GM12878 (cell line): ENCODE measurements around the gene TTK. TPM values are rescaled to one million over a fixed set of nuclear protein-coding genes. Genes with fewer than 3 reads are reported as not detected.

Experiments used
- E4F1 ChIP-seq: fragments of 450-650 bp; IDR thresholded peaks from 2 replicates; pipeline ENCODE4 v1.6.1; 2018; ENCODE audit warnings: borderline replicate concordance, mild to moderate bottlenecking; ENCODE audit not compliant: partially characterized antibody
- polyA plus RNA-seq, 11 experiments: library from polyadenylated mRNA; depleted of rRNA in 4 of 11; unstranded in 6 of 11; stranded (reverse) in 5 of 11; fragments of >200 nt; fragmentation: Nextera tagmentation in 4 of 11; fragmentation: Illumina TruSeq in 1 of 11; extraction: Ambion mirVana in 4 of 11; extraction: Trizol in 1 of 11; gene quantifications; 1 replicate in 1 of 11; 2 replicates in 10 of 11; pipeline versions ENCODE4 v1.2.1 to v1.2.3, GENCODE V29; 2011 to 2016; ENCODE audit warnings: inconsistent platforms in 2 of 11, missing spikeins in 2 of 11, low read depth in 1 of 11
- total RNA-seq, 4 experiments: library from RNA; depleted of rRNA in 3 of 4; stranded (reverse); fragments of >200 nt in 3 of 4; fragmentation: Illumina TruSeq in 1 of 4; extraction: Trizol in 1 of 4; gene quantifications; 2 replicates each; pipeline versions ENCODE4 v1.2.1 to v1.2.3, GENCODE V29; 2013 to 2021

Gene TTK
- total and polyA plus RNA-seq, 10 of the 15 experiments (the other 5 are each of a cell fraction or from before 2014, with no cell fraction given) = 23.8 to 52.4 (median 36.0) TPM

- no peak for TF ChIP-seq E4F1
These were observed 87.1 kb downstream of the TTK start (continued) for GRCh38 chr6:80091506-80091905.

Other genes with a start within 250 kb of the TTK start
- gene ELOVL4, start 57.1 kb upstream of the TTK start, total RNA-seq (2014; rRNA removed) = not detected in 2 replicates
- gene ELOVL4, start 57.1 kb upstream of the TTK start, total RNA-seq (2014; rRNA removed; fragmentation: Illumina TruSeq; extraction: Trizol) = not detected in 2 replicates
- gene ELOVL4, start 57.1 kb upstream of the TTK start, total RNA-seq (2021) = 0.08 TPM in 1 of 2 replicates, not detected in the other
- gene ELOVL4, start 57.1 kb upstream of the TTK start, polyA plus RNA-seq (2011; rRNA removed) = not detected in 2 replicates
- 0.08 TPM in 1 of 2 replicates, not detected in the other for gene ELOVL4, start 57.1 kb upstream of the TTK start, polyA plus RNA-seq (2014; fragmentation: Illumina TruSeq; extraction: Trizol)
- under 1 TPM in 1 of 2 experiments, not detected in 1; 0.03 TPM for gene ELOVL4, start 57.1 kb upstream of the TTK start, polyA plus RNA-seq (2014; fragmentation: Nextera tagmentation; extraction: Ambion mirVana)
- gene ELOVL4, start 57.1 kb upstream of the TTK start, polyA plus RNA-seq (2014; rRNA removed) = not detected in 2 replicates
- under 1 TPM in 1 of 2 experiments, not detected in 1; 0.15 TPM for gene ELOVL4, start 57.1 kb upstream of the TTK start, polyA plus RNA-seq (2016; fragmentation: Nextera tagmentation; extraction: Ambion mirVana)
- 23.4 and 24.9 TPM in 2 replicates for gene BCKDHB, start 102.0 kb downstream of the TTK start, total RNA-seq (2014; rRNA removed)
- gene BCKDHB, start 102.0 kb downstream of the TTK start, total RNA-seq (2014; rRNA removed; fragmentation: Illumina TruSeq; extraction: Trizol) = 21.1 and 21.4 TPM in 2 replicates
- gene BCKDHB, start 102.0 kb downstream of the TTK start, total RNA-seq (2021) = 22.8 and 23.5 TPM in 2 replicates
- gene BCKDHB, start 102.0 kb downstream of the TTK start, polyA plus RNA-seq (2011; rRNA removed) = 27.2 and 52.0 TPM in 2 replicates
- 21.6 and 30.8 TPM in 2 replicates for gene BCKDHB, start 102.0 kb downstream of the TTK start, polyA plus RNA-seq (2014; fragmentation: Illumina TruSeq; extraction: Trizol)
- gene BCKDHB, start 102.0 kb downstream of the TTK start, polyA plus RNA-seq (2014; fragmentation: Nextera tagmentation; extraction: Ambion mirVana) = 10 to 100 TPM; 12.9 to 34.8 TPM
- 26.2 and 28.1 TPM in 2 replicates for gene BCKDHB, start 102.0 kb downstream of the TTK start, polyA plus RNA-seq (2014; rRNA removed)
- gene BCKDHB, start 102.0 kb downstream of the TTK start, polyA plus RNA-seq (2016; fragmentation: Nextera tagmentation; extraction: Ambion mirVana) = 10 to 100 TPM; 56.0 to 57.1 TPM